ENCODE results near the gene LASP1.

Gene LASP1

DNA sequence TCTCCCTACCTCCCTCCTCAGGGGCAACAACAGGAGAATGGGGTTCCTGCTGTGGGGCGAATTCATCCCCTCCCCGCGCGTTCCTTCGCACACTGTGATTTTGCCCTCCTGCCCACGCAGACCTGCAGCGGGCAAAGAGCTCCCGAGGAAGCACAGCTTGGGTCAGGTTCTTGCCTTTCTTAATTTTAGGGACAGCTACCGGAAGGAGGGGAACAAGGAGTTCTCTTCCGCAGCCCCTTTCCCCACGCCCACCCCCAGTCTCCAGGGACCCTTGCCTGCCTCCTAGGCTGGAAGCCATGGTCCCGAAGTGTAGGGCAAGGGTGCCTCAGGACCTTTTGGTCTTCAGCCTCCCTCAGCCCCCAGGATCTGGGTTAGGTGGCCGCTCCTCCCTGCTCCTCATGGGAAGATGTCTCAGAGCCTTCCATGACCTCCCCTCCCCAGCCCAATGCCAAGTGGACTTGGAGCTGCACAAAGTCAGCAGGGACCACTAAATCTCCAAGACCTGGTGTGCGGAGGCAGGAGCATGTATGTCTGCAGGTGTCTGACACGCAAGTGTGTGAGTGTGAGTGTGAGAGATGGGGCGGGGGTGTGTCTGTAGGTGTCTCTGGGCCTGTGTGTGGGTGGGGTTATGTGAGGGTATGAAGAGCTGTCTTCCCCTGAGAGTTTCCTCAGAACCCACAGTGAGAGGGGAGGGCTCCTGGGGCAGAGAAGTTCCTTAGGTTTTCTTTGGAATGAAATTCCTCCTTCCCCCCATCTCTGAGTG is 49.6 kb downstream of the LASP1 start:
- TF ChIP-seq, protein P1, sequence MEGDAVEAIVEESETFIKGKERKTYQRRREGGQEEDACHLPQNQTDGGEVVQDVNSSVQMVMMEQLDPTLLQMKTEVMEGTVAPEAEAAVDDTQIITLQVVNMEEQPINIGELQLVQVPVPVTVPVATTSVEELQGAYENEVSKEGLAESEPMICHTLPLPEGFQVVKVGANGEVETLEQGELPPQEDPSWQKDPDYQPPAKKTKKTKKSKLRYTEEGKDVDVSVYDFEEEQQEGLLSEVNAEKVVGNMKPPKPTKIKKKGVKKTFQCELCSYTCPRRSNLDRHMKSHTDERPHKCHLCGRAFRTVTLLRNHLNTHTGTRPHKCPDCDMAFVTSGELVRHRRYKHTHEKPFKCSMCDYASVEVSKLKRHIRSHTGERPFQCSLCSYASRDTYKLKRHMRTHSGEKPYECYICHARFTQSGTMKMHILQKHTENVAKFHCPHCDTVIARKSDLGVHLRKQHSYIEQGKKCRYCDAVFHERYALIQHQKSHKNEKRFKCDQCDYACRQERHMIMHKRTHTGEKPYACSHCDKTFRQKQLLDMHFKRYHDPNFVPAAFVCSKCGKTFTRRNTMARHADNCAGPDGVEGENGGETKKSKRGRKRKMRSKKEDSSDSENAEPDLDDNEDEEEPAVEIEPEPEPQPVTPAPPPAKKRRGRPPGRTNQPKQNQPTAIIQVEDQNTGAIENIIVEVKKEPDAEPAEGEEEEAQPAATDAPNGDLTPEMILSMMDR (IDR thresholded peaks at IDR 0.05), result no peak

DNA sequence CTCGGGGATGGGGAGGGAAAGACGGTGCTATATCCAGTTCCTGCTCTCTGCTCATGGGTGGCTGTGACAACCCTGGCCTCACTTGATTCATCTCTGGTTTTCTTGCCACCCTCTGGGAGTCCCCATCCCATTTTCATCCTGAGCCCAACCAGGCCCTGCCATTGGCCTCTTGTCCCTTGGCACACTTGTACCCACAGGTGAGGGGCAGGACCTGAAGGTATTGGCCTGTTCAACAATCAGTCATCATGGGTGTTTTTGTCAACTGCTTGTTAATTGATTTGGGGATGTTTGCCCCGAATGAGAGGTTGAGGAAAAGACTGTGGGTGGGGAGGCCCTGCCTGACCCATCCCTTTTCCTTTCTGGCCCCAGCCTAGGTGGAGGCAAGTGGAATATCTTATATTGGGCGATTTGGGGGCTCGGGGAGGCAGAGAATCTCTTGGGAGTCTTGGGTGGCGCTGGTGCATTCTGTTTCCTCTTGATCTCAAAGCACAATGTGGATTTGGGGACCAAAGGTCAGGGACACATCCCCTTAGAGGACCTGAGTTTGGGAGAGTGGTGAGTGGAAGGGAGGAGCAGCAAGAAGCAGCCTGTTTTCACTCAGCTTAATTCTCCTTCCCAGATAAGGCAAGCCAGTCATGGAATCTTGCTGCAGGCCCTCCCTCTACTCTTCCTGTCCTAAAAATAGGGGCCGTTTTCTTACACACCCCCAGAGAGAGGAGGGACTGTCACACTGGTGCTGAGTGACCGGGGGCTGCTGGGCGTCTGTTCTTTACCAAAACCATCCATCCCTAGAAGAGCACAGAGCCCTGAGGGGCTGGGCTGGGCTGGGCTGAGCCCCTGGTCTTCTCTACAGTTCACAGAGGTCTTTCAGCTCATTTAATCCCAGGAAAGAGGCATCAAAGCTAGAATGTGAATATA is 50.8 kb downstream of the LASP1 start:
- TF ChIP-seq, protein P1 (IDR thresholded peaks at IDR 0.05), result no peak

DNA sequence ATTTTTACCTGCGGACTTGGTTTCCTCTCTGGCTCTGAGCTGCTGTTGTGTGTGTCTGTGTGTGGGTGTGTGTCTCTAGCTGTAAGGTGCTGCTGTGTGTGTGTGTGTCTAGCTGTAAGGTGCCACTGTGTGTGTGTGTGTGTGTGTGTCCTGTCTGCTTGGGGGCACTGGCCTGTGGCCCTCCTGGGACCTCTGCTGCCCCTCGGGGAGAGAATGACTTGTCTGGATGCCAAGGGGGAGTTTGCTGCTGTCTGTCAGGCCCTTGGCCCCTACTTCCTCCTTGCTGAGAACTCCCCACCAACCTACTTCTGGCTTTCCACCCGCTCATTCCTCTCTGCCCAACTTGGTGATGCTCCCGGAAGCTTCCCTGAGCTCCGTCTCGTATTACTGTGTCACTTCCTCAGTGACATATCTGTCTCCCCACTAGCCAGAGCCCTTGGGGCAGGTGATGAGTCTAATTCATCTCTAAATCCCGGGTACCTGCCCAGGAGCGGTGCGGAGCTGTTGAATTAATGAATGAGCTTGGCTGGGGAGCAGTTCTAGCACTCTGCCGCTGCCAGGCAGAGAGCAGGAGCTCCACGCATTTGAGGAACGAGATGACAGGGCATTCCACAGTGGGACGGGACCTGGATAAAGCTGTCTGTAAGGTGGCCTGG is 52.0 kb downstream of the LASP1 start:
- TF ChIP-seq, protein P1 (IDR thresholded peaks at IDR 0.05), result no peak

DNA sequence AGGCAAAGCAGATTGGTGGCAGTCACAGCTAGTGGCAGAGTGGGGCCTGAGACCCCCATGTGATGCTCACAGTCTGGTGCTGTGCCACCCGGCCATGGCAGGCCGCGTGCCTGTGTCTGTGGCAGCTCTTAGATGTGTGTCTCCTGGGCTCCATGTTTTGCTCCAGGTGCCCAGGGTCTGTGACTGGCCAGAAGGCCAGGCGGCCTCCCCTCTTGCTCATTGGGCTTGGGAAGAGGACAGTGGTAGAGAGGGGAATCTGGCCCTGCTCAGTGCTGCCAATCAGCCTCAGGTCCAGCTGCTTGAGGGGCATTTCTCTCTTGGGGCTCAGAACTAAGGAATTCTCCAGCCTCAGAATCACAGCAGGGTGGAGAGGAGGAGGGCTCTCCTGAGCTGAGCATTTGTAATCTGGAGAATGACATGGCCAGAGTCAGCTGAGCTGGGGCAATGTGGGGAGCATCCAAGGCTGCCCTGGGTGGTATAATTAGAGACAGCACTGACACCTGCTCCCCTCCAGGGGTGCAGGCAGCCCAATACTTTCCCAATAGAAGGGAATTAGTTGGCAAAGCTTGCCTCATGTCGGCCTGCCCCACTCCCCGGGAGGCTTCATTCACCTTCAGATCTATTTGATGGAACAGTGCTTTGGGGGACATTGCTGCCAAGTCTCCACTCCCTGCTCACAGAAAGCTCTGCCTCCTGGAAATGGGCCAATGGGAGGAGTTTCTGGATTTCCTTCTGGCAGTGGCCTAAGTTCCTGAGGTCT is 52.9 kb downstream of the LASP1 start:
- TF ChIP-seq, protein P1 (IDR thresholded peaks at IDR 0.05), result no peak

DNA sequence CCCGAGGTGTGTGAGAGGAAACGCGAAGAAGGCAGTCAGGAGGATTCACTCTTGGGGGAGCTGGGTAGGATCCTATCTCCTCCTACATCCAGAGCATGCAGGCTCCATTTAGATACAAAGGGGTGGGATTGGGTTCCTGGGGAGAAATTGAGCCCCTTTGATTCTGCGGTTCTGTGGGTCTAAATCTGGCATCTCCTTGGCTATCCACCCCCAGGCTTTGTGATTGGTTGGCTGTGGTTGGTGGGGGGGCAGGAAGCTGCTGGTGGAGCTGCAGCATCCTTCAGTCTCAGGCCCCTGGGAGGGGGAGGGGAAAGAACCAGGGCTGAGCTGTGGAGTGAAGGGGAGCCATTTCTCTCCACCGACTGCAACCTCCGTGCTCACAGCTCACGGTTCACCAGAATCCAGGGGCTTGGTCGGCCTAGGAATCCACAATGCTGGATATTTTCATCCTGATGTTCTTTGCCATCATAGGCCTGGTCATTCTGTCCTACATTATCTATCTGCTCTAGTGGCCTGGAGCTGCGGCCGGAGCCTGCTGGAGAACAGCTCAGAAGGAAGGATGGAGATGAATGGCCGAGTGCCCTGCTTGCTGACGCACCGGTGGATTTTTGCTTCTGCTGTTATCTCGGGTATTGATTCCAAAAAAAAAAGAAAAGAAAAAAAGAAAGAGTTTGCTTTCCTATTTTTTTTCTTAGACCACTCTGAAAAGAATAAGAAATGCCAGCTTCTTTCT is 55.6 kb downstream of the LASP1 start, which contains the start of gene LASP1NB:
TSS of gene LASP1NB (plus strand) at position 352 of the 733 bp plus-strand sequence.
- TF ChIP-seq, protein P1 (IDR thresholded peaks at IDR 0.05), result no peak

DNA sequence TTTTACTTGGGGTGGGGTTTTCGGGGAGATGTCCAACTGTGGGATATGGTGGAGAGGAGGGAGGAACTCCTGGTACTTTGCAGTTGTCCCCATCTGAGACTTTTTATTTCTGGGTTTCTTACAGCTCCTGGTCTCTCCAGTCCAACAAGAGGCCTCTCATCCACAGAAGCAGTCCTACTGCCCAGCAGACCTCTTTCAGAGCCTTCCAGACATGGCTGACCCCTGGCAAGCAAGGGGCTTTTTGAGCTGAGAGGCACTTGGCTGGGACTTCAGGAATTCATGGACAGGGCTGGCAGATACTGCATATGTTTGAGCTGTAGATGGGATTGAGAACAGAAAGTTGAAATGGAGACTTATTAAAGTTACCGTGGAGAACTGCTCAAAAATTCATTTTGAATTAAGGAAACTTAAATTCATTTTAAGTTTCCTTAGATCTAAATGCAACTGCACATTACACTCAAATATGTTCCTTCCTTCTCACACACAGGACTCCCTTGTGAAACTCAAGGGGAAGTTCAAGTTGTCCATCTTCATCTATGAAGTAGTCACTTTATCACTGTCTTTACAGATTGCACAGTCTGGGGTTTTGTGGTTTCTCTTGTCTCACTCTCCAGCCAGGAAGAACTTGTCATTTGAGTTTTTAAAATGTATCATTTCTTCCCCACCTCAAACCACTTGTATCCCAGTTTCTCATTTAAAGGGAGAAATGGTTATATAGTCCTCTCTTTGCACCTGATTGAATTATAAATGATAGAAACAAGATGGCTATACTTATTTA is 56.6 kb downstream of the LASP1 start:
- TF ChIP-seq, protein P1 (IDR thresholded peaks at IDR 0.05), result no peak

All from LNCAP (cell line).